Cardiac fibroblast (primary cell): ENCODE measurements around the gene SUPT5H.

ENCODE experiments used
- DNase-seq, 2 donors: peaks; one replicate each; pipeline versions ENCODE4 v3.0.0 to v3.0.0-alpha.2; 2010; ENCODE audit warnings: low read depth in 2 of 2
- H3K4me3 ChIP-seq, 2 donors: replicated peaks in 1 of 2; 1 replicate in 1 of 2; 2 replicates in 1 of 2; pipeline ENCODE4 v1.5.1; 2011; ENCODE audit warnings: low read depth in 2 of 2, low read length in 2 of 2, mild to moderate bottlenecking in 2 of 2, moderate library complexity in 1 of 2
- TF ChIP-seq, protein P1 (sequence below): IDR thresholded peaks from one replicate; pipeline ENCODE4 v1.5.1; 2011; ENCODE audit warnings: low read depth, mild to moderate bottlenecking, low read length, inconsistent platforms

Gene SUPT5H

GRCh38 chr19:39445196-39446111 is at the start of gene SUPT5H:
Gene SUPT5H, plus strand, starts transcription at chr19:39445582. Its CDS starts 309 bp downstream, at chr19:39445891.
- peak; percentile 99 for DNase-seq

GRCh38 chr19:39397360-39398296 is 47.8 kb upstream of the SUPT5H start:
- peak; percentile 88 to 91 for DNase-seq
- TF ChIP-seq, protein P1, sequence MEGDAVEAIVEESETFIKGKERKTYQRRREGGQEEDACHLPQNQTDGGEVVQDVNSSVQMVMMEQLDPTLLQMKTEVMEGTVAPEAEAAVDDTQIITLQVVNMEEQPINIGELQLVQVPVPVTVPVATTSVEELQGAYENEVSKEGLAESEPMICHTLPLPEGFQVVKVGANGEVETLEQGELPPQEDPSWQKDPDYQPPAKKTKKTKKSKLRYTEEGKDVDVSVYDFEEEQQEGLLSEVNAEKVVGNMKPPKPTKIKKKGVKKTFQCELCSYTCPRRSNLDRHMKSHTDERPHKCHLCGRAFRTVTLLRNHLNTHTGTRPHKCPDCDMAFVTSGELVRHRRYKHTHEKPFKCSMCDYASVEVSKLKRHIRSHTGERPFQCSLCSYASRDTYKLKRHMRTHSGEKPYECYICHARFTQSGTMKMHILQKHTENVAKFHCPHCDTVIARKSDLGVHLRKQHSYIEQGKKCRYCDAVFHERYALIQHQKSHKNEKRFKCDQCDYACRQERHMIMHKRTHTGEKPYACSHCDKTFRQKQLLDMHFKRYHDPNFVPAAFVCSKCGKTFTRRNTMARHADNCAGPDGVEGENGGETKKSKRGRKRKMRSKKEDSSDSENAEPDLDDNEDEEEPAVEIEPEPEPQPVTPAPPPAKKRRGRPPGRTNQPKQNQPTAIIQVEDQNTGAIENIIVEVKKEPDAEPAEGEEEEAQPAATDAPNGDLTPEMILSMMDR = peak; percentile 98
- H3K4me3 ChIP-seq = no peak overlapping the region

More at GRCh38 chr19:39445196-39446111, at the start of gene SUPT5H:
- TF ChIP-seq, protein P1 = no peak
- H3K4me3 ChIP-seq = peak within 1 kb of the TSS; percentile 98 to 99

DNA sequence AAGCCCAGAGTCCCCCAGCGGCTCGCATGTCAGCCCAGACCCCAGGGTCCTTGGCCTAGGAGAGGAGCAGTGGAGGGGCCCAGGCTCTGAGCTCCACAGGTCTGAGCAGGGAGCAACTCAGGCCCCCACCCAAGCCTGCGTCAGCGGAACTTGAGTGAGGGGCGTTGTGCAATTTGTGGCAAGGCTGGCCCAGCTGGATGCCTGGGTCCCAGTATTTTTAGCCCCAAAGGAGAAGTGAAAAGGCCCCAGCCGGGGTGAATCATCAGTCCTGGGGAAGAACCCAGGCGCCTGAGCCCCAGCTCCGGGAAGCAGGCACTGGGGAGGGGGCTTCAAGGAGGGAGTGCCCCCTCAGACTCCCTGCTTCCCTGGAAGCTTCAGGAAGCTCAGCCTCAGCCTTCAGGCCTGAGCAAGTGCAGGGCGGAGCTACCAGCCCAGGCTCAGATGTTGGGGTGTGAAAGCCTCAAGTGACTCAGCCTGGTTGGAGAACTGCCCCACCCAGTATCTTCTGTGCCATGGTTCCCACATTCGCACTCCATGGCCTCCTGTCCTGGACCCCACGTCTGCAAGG is 47.0 kb upstream of the SUPT5H start:
- TF ChIP-seq, protein P1 = no peak
- peak; percentile 84 to 89 for DNase-seq
- no peak overlapping the region for H3K4me3 ChIP-seq

DNA sequence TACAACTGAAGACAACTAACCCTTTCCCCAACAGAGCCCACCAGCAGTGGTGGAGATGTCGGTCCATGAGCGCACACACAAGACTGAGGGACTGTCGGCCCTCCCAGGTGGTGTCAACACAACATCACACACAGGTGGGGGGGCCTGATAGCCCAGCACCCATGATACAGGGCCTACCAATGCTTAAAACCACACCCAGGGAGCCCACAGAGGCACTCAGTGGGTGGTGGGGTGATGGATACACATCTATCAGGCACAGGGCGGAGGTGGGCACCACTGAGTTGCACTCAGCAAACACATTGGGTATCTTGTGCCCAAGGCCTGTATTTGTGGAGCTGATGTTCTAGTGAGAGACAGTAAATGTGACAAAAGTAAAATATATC is 45.7 kb upstream of the SUPT5H start:
- H3K4me3 ChIP-seq = no peak overlapping the region
- DNase-seq = no peak
- TF ChIP-seq, protein P1 = no peak

DNA sequence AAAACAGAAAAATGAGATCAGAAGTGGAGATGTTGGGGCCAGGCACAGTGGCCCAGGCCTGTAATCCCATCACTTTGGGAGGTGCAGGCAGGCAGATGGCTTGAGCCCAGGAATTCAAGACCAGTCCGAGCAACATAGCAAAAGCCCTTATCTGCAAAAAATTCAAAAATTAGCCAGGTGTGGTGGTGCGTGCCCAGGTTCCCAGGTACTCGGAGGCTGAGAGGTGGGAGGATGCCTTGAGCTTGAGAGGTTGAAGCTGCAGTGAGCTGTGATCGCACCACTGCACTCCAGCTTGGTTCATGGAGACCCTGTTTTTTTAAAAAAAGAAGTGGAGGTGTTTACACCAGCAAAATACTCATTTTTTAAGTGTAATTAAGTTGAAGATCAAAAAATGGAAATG is 45.3 kb upstream of the SUPT5H start:
- H3K4me3 ChIP-seq = no peak overlapping the region
- TF ChIP-seq, protein P1 = no peak
- no peak for DNase-seq

GRCh38 chr19:39401070-39401548 is 44.3 kb upstream of the SUPT5H start:
- DNase-seq = no peak
- TF ChIP-seq, protein P1 = no peak
- no peak overlapping the region for H3K4me3 ChIP-seq
